Measurements from ENCODE around the gene STARD5. TPM values are rescaled to one million over a fixed set of nuclear protein-coding genes. Genes with fewer than 3 reads are reported as not detected.

Gene STARD5
- polyA plus RNA-seq, 2 of the 4 experiments (the other 2 are of a cell fraction), result 2.1 to 2.8 TPM

GRCh38 chr15:81285461-81285860 is 38.5 kb downstream of the STARD5 start:
- no peak overlapping the region for H3K4me2 ChIP-seq
- CTCF ChIA-PET, result interaction anchor here (0.7 to 2.2 kb wide), 3 partner anchors 11 to 266 kb away, joined by 3 to 17 read pairs (median 5); no protein-coding TSS in a partner anchor
- no peak for FAIRE-seq

GRCh38 chr15:81284256-81285031 is 39.5 kb downstream of the STARD5 start:
- CTCF ChIA-PET, result interaction anchor here (0.7 to 7.8 kb wide), 7 partner anchors 10 to 136 kb away, joined by 3 to 91 read pairs (median 5); no protein-coding TSS in a partner anchor
- no peak for DNase-seq (ENCODE audit: low read depth in 1 of 2, low spot score in 1 of 2)

More at GRCh38 chr15:81285461-81285860, 38.5 kb downstream of the STARD5 start:
- H3K27ac ChIP-seq, result no peak overlapping the region
- no peak for DNase-seq (ENCODE audit: low read depth in 1 of 2, low spot score in 1 of 2)
- WGBS (ENCODE audit: missing lambda C conversion rate), result 21% methylated on average over 6 of the region's 6 CpGs
- H3K4me3 ChIP-seq, result no peak overlapping the region
- ATAC-seq, result no peak
- POLR2A ChIA-PET, result no interaction called here
- TF ChIP-seq ESRRA (IDR thresholded peaks at IDR 0.05; ENCODE audit: borderline replicate concordance, low read length), result no peak
- TF ChIP-seq CBX8 (IDR thresholded peaks at IDR 0.05), result no peak
- TF ChIP-seq CBX2 (IDR thresholded peaks at IDR 0.05; ENCODE audit: borderline replicate concordance, low read depth), result no peak
- no peak for TF ChIP-seq CTCF (IDR thresholded peaks at IDR 0.05)
- TF ChIP-seq EP300 (IDR thresholded peaks at IDR 0.05), result no peak
- no peak for TF ChIP-seq HES2 (IDR thresholded peaks at IDR 0.05)
- no peak for TF ChIP-seq NPAS2 (CRISPR knock-in tag; IDR thresholded peaks at IDR 0.05; ENCODE audit: borderline replicate concordance)
- no peak for TF ChIP-seq FOSB (CRISPR knock-in tag; IDR thresholded peaks at IDR 0.05)
- no peaks in the 10 kb centered on the region for H3K4me1 ChIP-seq
- H3K9me3 ChIP-seq, result no peaks in the 10 kb centered on the region

More at GRCh38 chr15:81284256-81285031, 39.5 kb downstream of the STARD5 start:
- 14% methylated on average over 5 of the region's 5 CpGs for WGBS (ENCODE audit: missing lambda C conversion rate)
- TF ChIP-seq HOXB13 (CRISPR knock-in tag; IDR thresholded peaks at IDR 0.05; ENCODE audit: low read depth) (no peak), KDM5A (IDR thresholded peaks at IDR 0.05) (no peak), NFE2L2 (conservative IDR thresholded peaks at IDR 0.05; ENCODE audit: low read length) (no peak), MAFK (IDR thresholded peaks at IDR 0.05; ENCODE audit: partially characterized antibody) (no peak), RAD21 (conservative IDR thresholded peaks at IDR 0.05 in 1 of 2, IDR thresholded peaks at IDR 0.05 in 1 of 2) (no peak), REST (IDR thresholded peaks at IDR 0.05) (no peak)
- POLR2A ChIA-PET, result no interaction called here
- ATAC-seq, result no peak
- H3K4me2 ChIP-seq, result no peak overlapping the region
- no peak overlapping the region for H3K4me3 ChIP-seq
- no peaks in the 10 kb centered on the region for H3K9me3 ChIP-seq
- H3K27ac ChIP-seq, result no peak overlapping the region
- FAIRE-seq, result no peak
- H3K4me1 ChIP-seq, result no peaks in the 10 kb centered on the region
